AG08396 (cell line): Measurements from ENCODE around the gene RNF220.

Source experiments
- DNase-seq: peaks from one replicate; pipeline ENCODE4 v3.0.0; 2012; ENCODE audit warnings: low spot score, mixed read lengths

RNF220 gene

GRCh38 chr1:44523593-44524591 is 118.8 kb downstream of the RNF220 start:
- no peak for DNase-seq

GRCh38 chr1:44524655-44525500 is 119.8 kb downstream of the RNF220 start:
- DNase-seq, result no peak

- DNase-seq, result no peak
These were observed 121.4 kb downstream of the RNF220 start for GRCh38 chr1:44526295-44527073.

- no peak for DNase-seq
These were observed 126.9 kb downstream of the RNF220 start for GRCh38 chr1:44531785-44532566.

- DNase-seq, result no peak
These were observed 127.5 kb downstream of the RNF220 start for GRCh38 chr1:44532567-44532944.

- no peak for DNase-seq
These were observed 129.7 kb downstream of the RNF220 start for GRCh38 chr1:44534771-44535170.

GRCh38 chr1:44536357-44537209 is 131.5 kb downstream of the RNF220 start:
- DNase-seq, result no peak

- DNase-seq, result no peak
These were observed 132.5 kb downstream of the RNF220 start for GRCh38 chr1:44537538-44537937.

- no peak for DNase-seq
These were observed 132.9 kb downstream of the RNF220 start for GRCh38 chr1:44537956-44538355.

GRCh38 chr1:44539991-44540730 is 135.1 kb downstream of the RNF220 start:
- DNase-seq, result no peak

GRCh38 chr1:44542420-44543063 is 137.5 kb downstream of the RNF220 start:
- no peak for DNase-seq

GRCh38 chr1:44543064-44543744 is 138.1 kb downstream of the RNF220 start:
- DNase-seq, result no peak

GRCh38 chr1:44543786-44544185 is 138.7 kb downstream of the RNF220 start:
- DNase-seq, result no peak

- no peak for DNase-seq
These were observed 139.9 kb downstream of the RNF220 start for GRCh38 chr1:44544960-44545359.

- DNase-seq, result no peak
These were observed 140.9 kb downstream of the RNF220 start for GRCh38 chr1:44545961-44546360.

GRCh38 chr1:44546403-44547053 is 141.5 kb downstream of the RNF220 start:
- DNase-seq, result no peak

GRCh38 chr1:44547361-44547760 is 142.3 kb downstream of the RNF220 start:
- no peak for DNase-seq

GRCh38 chr1:44547837-44548236 is 142.8 kb downstream of the RNF220 start:
- DNase-seq, result no peak
